ENCODE results near the gene CACNA2D2.

CACNA2D2 gene

DNA sequence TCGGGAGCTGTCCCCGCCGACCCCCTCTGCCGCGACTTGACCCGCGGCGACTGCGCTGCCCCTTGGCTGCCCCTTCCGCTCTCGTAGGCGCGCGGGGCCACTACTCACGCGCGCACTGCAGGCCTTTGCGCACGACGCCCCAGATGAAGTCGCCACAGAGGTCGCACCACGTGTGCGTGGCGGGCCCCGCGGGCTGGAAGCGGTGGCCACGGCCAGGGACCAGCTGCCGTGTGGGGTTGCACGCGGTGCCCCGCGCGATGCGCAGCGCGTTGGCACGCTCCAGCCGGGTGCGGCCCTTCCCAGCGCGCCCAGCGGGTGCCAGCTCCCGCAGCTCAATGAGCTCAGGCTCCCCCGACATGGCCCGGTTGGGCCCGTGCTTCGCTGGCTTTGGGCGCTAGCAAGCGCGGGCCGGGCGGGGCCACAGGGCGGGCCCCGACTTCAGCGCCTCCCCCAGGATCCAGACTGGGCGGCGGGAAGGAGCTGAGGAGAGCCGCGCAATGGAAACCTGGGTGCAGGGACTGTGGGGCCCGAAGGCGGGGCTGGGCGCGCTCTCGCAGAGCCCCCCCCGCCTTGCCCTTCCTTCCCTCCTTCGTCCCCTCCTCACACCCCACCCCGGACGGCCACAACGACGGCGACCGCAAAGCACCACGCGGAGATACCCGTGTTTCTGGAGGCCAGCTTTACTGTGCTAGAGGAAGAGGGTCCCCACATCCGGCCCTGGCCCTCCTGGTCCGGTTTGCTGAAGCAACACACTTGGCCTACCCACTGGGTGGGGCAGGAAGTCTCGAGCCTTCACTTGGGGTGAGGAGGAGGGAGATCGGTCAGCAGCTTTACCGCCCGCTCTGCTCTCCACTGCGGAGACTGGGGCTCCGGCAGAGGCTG lies 162.7 kb downstream of the CACNA2D2 start, which contains the start of gene RASSF1:
RASSF1 (minus strand) TSS at position 389 of the 882 bp plus-strand sequence; CDS start at position 358, 31 bp downstream.
- DNase-seq = peak; percentile 86

DNA sequence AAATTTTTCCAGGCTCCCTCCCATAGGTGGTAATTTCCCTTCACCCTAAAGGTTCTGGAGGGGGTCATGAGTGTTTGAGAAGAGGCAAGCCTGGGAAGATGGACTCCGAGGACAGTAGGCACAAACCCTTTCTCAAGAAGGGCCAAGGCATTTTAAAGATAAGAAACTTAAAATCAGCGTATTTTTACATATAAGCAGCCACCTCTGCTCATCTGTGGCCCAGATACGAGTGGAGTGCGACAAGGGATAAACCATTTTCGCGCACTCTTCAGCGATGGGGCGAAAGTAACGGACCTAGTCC lies 163.3 kb downstream of the CACNA2D2 start:
- no peak for DNase-seq

DNA sequence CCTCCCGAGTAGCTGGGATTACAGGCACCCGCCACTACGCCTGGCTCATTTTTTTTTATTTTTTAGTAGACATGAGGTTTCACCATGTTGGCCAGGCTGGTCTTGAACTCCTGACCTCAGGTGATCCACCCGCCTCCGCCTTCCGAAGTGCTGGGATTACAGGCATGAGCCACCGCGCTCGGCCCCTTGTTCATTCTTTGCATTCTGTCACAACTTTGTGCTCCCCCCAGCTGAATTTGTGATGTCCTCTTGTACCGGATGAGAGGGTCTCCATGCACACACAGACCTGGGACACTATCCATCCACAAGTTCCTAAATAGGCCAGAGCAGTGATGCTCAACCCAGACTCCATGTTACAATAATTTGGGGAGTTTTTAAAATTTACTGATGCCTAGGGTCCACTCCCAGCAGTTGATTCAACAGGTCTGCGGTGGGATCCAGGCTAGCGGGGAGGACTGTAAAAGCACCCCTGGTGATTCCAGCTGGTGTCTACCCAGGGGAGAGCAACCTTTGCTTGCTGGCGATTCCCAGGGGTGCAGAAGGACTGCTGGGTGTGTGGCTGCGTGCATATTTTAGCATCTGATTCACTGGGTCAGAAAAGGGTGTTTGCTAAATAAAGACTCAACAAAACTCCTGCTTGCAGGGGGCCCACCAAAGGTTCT lies 163.8 kb downstream of the CACNA2D2 start:
- no peak for DNase-seq

DNA sequence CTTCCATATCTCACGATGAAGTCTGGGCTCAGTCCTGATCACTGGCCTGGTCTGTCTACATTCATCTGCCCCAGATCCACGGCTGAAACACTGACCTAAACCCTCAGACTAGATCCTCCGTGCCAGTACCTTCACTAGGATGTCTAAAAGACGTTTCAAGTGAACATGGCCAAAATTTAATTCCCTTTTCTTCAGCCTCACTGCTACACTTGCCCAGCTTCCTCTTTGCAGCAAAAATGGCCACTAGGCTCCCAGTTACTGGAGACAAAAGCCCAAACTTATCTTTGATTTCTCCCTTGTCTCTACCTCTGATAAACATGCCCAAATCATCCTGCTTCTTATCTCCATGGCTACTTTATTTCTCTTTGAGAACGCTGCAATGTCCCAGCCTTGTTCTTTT lies 164.5 kb downstream of the CACNA2D2 start:
- DNase-seq = no peak

DNA sequence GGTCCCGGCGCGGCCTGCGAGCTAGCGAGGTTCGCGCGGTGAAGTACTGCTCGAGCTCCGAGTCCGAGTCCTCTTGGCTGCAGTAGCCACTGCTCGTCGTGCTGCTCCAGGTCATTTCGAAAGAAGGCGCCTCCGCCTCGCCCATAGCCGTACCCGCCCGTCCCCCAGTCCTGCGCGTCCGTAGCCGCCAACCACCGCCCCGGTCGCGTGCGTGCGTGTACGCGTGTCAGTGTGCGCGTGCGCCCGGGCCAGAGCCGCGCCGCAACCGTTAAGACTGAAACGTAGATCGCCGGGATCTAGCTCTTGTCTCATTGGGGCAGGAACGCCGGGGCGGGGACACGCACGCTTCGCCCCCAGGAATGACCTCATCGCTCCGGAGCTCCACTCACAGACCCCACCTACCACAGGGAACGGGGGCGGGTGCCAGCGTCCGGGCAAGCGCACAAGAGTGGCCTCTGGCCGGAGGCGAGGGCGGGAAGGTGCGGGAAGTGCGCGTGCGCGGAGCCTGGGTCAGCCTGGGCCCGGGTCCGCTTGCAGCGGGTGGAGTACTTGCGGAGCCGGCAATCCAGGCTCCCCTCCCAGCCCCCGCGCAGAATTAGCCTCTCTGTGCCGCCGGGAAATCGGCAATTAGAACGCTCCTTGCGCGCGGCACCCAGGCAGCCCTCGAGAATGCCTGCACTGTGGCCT lies 166.1 kb downstream of the CACNA2D2 start:
- peak; percentile 99 for DNase-seq

DNA sequence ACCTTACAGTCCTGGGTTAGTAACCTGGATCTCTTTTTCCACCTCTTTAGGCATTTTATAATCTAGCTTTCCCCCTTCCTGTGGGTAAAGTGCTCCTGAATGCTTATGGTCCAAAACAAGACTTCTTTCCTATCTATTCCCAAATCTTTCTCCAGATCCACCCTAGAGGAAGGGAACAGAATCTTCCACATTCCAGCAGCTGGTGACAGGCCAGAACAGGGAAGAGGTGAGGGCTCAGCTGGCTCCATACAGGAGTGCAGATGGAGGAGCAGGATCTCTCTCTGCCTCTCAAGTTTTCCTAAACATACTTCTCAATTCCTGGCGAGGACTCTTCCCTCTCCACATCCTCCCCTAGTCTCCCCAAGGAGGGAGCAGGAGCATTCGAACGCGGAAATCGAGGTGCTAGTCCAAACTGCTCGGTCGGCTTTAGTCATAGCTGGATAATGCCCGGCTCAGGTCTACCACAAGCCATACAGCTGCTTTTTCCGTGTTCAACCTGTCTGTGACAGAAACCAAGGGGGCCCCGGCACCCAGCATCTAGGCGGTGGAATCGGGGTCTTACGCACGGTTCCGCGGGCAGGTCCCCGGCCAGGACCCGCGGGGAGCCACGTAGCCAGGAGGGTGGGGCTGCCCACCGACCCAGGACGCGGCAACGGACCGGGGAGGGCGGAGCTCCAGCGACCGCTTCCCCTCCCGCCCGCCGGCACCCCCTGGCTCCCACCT lies 166.8 kb downstream of the CACNA2D2 start:
- DNase-seq = no peak

DNA sequence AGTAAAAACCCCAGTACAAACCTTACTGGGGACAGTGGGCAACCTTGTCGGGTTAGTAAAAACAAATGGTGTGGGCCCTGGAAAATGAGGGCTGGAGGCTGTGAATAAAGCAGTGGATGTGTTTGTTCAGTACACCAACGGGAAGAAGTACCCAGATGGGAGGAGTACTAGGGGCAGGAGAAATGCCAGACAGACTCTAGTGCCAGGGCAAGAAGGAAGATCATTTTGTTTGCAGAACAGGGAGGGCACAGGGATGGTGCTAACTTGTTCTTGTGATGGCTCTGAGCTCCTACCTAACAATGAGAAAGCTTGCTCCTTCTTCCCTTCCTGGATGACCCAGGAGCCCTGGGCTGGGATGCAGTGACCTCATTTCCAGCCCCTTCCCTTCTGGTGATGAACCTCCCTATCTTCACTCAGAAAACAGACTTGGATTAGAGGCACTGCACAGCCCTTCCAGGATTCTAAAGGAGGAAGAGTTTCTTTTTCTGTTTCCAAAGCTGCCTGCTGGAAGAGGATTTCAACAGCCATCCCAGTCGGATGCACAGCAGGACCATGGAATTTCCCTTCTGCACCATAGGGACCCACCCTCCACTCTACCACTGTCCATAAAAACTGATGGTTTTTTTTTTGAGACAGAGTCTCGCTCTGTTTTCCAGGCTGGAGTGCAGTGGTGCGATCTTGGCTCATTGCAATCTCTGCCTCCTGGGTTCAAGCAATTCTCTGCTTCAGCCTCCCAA lies 168.9 kb downstream of the CACNA2D2 start:
- DNase-seq = no peak

DNA sequence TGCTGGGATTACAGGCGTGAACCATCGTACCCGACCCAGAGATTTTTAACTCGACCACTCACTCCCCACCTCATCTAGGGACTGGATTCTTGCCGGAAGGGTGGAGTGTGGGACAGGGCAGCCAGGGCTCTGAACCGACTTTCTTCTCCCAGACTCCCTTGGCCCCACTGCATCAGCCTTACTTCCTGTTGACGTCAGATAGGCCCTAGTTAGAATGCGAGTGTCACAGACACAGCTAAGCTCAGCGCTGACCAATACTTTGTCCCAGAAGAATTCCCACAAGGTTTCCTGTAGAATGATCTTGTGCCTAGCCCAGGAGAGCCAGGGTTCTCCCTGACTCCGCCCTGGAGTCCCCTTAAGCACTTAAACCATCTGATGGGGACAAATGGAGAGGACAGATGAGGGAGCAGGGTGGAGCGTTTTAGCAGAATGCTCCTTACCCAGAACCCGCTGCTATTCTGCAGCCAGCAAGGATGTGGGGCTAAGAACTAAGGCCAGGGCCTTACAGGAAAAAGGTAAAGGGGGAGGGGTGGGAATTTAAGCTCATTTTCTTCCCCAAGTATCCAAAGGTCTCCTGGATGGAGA lies 169.6 kb downstream of the CACNA2D2 start:
- no peak for DNase-seq

DNA sequence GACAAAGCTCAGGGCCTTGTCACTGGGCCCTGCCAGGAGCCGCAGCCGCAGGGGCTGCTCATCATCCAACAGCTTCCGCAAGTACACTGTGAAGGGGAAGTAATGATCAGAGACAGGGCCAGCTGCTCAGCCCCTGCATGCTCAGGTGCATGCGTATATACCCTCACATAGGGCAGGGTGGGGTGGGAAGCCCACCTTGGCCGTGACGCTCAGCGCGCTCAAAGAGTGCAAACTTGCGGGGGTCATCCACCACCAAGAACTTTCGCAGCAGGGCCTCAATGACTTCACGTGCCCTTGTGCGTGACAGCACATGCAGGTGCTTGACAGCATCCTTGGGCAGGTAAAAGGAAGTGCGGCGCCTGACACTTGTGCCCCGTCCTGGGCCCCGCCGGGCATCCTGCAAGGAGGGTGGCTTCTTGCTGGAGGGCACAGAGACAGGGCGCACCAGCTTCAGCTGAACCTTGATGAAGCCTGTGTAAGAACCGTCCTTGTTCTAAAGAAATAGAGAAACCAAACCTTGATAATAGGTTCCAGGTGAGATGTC lies 172.0 kb downstream of the CACNA2D2 start:
- no peak for DNase-seq

DNA sequence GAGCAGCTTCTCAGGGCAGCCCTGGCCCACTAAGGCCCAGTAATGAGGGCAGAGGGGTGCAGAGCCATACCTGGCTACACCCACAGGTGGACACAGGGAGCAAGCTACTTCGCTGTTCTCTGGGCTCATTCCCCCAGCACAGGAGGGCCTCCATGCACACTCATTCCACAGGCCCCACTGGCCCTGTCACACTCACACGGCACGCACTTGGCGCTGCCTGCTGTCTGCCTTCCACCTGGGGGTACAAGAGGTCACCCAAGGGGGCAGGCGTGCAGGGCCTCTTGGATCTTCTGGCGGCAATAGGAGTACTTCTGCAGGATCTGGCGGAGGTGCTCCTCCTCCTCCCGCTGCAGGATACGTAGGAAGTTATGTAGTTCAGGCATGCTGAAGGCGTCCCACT lies 173.1 kb downstream of the CACNA2D2 start:
- DNase-seq = no peak

DNA sequence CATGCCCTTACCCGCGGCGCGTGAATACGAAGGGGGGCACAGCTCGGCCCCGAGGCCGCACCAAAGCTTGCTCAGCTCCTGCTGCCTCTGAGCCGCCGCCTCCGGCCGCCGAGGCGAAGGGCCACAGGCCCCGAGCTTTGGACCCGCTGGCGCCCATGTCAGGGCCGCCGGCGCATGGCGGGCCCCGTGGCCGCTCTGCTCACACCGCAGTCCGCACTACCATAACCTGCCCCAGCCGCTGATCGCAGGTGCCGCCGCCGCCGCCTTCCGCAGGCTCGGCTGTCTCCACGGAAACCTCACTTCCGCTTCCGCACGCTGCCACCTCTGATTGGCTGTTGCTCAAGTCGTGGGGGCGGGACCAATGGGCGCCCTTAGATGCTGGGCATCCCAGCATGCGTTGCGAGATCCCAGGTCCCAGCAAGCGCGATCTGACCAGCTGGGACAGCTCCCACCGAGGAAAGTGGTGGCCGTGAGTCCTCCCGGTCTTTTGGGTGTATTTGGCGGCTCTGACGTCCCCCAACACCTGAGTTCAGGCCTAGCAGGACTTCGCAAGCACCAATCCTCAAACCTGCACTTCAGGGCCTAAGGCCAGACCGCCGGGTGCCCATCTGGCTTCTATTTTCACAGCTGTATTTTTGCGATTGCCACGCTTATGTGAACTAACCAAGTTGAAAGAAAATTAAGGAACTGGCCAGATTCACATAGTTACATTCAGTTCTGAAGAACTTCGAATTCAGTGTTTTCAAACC lies 175.3 kb downstream of the CACNA2D2 start, which contains the start of gene TUSC2:
TUSC2 (minus strand) TSS at position 281 of the 749 bp plus-strand sequence; CDS start at position 157, 124 bp downstream.
- peak; percentile 96 for DNase-seq

DNA sequence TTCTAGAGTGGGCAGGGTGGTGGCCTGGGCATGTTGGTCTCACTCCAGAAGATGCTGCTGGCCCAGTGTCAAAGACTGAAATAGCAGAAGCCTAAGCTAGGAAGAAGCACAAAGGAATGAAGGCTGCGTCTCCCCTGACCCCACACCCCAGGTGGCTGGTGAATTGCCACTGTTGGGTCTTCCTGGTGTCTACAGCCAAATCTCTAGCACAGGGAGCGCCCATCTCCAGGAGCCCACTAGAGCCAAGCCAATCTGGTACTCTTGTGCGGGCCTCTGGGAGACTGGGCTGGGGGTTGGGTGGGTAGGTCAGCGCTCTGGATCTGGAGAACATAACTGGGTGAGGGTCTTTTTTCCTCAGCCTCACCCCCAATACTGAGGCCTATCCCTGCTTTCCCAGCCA lies 176.3 kb downstream of the CACNA2D2 start:
- no peak for DNase-seq

DNA sequence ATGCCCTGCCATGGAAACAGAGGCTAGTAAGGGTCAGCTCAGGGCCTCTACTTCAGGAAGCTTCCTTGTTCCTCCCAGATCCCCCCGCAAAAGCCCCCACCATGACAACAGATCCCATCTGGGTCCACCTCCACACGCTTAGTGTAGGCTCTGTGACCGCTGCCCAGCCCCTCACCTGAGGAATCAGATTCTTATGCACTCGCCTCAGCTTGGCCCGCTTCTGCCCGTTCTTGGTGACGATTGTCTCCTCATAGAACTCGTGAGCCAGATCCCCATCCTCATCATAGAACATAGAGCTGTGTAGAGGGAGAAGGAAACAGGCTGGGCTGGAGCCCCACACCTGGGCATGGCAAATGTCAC lies 177.3 kb downstream of the CACNA2D2 start:
- DNase-seq = no peak

DNA sequence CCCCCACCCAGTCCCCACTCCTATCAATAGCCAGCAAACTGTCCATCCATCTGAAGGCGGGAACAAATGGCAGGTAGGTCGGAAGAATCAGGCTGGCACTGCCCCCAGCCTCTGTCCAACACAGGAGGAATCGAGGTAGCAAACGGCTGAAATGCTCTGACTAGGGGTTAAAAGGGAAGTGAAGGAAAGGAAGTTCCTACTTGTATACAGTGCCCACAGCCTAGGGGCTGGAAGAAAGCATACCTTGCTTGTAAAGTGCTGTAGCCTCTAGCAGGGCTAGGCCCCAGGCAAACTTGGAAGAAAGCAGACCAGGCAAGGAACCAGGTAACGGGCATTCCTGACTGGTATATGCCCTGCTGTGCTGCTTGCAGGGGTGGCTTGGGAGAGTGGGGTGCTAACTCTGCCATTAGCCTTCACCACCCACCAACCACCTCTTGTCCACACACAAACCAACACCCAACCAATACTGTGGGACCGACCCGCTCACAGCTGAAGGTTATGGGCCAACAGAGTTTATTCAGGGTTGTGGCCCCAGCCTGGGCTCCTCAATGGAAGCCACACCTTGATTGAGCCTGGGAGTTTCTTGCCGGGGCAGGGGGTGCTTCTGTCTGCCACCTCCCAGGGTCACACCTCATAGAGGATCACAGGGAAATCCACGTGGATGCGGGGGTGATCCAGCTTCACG lies 177.8 kb downstream of the CACNA2D2 start:
- no peak for DNase-seq

DNA sequence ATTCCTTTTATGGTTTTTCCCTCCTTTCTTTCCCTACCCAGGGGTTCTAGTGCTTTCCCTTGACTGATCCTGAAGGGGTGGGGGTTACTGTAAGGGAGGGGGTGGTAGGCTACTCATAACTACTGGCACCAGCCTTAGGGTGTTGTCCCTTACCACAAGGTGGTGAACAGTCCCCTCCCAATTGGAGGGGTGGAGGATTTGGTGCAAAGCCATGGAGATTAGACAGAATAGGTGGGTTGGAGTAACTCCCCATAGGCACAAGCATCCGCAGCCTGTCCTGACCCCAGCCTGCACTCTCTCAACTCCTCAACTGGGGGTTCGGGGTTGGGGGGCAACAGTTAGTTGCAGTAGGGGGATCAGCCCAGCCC lies 178.3 kb downstream of the CACNA2D2 start:
- no peak for DNase-seq

DNA sequence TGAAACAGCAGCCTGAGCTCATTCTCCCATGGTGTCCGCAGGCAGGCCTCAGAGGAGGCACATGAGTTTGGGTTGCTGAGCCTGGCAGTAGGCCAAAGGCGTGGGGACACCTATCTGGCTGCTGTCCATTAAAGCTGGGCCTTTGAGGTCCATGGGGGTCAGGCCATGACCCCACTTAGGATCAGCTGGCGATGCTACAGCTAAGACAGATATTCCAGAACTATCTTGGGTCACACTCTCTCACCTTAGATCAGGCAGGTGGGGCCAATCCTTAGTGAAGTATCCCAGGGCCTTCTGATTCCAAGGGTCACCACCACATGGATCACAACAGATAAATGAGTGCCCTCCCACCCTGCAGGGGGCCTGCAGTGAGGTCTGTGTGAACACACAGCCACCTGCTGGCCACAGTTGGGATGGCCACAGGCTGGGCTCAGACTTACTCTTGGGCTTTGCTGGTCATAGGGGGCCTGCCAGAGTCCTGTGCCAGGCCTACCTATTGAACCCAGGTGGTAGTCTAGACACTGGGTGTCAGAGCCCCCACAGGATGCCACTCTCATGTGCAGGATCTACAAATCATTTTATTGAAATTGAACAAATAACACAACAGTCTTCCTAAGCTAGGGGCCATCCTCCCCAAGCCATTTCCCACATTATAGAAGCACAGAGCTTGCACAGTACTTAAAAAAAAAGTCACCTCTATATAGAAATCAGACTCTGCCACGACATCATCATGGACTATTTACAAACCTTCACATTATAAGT lies 178.9 kb downstream of the CACNA2D2 start:
- peak; percentile 74 for DNase-seq

DNA sequence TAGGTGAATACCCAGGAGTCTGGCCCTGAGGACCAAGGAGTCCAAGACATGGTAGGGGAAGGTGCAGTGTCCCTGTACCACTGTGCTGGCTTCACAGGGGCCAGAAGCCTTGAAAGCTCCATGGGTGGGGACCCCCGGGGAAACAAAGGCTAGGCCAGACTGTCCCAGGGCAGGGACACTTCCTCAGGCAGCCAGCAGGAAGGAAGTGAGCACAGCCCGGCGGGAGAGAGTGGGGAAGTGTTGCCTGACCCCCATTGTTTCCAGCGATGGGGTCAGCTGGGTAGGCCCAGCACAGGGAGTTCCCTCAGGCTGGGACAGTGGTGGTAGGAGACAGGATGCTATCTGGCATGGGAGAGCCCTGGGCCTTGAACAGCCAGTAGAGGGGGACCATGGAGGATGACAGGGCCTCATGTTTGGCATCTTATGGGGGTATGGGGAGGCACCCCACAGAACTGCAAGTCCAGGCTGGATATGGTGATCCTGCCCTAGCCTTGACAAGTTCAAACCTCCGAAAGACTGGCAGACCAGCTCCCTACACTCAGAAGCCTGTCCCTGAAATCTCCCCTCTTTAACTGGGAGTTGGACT lies 179.7 kb downstream of the CACNA2D2 start:
- no peak for DNase-seq

DNA sequence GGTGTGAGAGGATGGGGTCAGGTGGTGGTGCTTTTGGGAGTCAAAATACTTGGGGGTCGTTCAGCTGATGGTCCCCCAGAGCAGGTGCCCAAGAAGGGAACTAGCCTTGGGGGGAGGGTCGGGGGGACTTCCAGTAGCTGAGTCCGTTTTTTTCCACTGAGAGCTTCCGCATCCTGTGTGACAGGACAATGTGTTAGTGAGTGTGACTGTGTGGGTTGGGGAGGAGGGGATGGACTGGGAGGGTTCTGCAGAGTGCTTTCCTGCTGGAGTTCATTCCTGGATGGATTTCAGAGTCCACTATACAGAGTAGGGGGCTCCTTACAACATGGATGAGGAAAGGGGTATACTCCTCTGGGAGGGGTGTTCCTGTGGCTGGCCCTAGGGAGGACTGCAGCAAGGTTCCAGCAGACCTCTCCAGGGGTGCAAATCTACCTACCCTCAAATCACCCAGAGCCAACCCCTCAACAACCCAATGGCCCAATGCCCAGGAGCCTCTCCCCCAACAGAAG lies 180.3 kb downstream of the CACNA2D2 start:
- DNase-seq = no peak

Measured in right forelimb (tissue), 1 donor.